ENCODE data around the gene SLC38A9.

Gene SLC38A9

DNA sequence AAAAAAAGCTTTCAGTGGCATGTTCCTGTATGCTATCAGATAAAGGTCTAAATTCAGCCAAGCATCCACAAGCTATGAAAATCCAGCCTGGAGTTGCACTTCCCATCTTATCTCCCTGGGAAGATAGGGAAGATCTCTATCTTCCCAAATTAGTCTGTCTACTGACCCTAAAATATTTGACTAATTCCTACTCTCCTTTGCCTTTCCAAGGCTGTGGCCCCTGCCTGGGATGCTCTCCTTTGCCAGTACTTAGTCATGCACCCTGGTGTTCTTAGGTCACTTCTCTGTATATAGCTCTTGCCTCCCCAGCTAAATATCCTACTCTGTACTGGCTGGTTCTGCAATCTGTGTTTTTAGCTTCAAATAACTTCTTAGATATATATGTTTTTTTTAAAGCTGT, 133.4 kb downstream of the SLC38A9 start:
- no peak for DNase-seq (ENCODE audit: low read depth)

DNA sequence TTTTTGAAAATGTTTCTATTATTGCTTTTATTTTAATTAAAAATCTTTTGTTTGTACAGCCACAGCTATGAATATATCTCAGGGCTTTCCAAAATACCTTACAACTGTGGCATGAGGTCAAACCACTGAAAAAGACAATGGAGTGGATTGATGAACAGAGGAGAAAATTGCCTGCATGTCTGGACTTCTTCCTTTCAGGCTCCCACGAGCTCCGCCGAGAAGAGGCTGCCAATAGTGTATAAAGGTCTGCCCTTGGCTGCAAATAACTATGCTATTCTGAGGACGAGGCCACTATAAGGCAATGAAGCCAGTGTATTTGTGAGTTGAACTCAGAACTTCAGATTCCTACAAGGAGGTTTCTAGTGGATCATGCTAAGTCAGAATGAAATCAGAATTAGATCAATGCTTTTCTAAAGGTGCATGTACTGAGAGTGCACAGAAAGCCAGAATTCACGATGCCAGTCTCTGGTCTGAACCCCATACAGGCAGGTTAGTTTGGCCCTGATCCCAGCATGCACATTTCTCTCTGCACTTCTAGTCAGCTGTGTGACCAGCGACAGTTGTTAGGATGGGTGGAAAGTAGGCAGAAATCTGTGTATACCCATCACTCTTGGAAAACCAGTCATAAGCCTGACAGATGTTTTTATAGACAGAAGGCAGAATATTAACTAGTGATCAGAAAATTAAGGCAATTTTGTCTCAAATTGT, 134.6 kb downstream of the SLC38A9 start:
- no peak for DNase-seq (ENCODE audit: low read depth)

DNA sequence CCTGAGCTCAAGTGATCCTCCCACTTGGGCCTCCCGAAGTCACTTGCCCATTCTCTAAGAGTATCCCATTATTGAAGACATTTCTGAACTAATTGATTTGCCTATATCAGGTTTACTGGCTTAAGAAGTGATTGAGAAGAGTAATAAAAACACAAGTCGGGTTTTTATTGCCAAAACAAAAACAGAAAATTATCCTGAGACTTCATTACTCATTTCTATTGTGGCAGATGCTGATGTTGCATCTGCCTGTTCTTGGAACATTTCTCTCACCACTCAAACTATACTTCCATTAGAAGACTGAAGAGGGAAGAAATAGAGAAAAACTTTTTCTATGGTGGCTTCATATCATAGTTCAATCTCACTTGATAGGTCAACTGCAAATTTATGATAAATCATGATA, 135.5 kb downstream of the SLC38A9 start:
- DNase-seq (ENCODE audit: low read depth): no peak
